ENCODE results near the gene PPDPF. TPM values are rescaled to one million over a fixed set of nuclear protein-coding genes. Genes with fewer than 3 reads are reported as not detected.
A peak's percentile ranks its signal among the peaks of the same experiment; 100 is the strongest.

Gene PPDPF
- total and polyA plus RNA-seq, 2 donors (not counting 3 experiments of a cell fraction or from before 2014, with no cell fraction given): 52.2 to 219 TPM

GRCh38 chr20:63546256-63546955 lies 25.8 kb downstream of the PPDPF start:
- CTCF ChIA-PET: interaction anchor here (1.1 to 1.9 kb wide), 2 partner anchors 8 to 43 kb away, joined by 3 to 12 read pairs; partner anchors contain the start of gene PTK6
- BruUV-seq (replicated peaks): no TSS peak
- Histone ChIP-seq H3K4me1 (ENCODE audit: control insufficient read depth, extremely low read depth, insufficient read depth, low read length) (no peaks in the 10 kb centered on the region), H3K9me3 (replicated peaks; ENCODE audit: control insufficient read depth, insufficient read depth, low read length) (no peaks in the 10 kb centered on the region), H3K9me1 (replicated peaks; ENCODE audit: control insufficient read depth, extremely low read depth, insufficient read depth, low read length) (no peaks in the 10 kb centered on the region), H3K4me3 (replicated peaks in 1 of 3; ENCODE audit: insufficient read depth in 1 of 3, low read depth in 1 of 3, low read length in 3 of 3) (no peak overlapping the region), H3K9ac (replicated peaks; ENCODE audit: extremely low read depth, insufficient read depth, low read length) (no peak overlapping the region), H3K4me2 (ENCODE audit: insufficient read depth, low read length) (no peak overlapping the region), H3K36me3 (ENCODE audit: control insufficient read depth in 2 of 2, extremely low read depth in 1 of 2, insufficient read depth in 2 of 2, low read length in 2 of 2) (no peaks in the 10 kb centered on the region), H4K20me1 (replicated peaks; ENCODE audit: control insufficient read depth, extremely low read depth, insufficient read depth, low read length) (no peaks in the 10 kb centered on the region), H3K27ac (ENCODE audit: insufficient read depth, low read depth, low read length) (no peak overlapping the region), H2AFZ (ENCODE audit: low read depth, low read length) (no peak overlapping the region), H3K27me3 (ENCODE audit: control insufficient read depth in 2 of 2, insufficient read depth in 2 of 2, low read length in 2 of 2) (no peaks in the 10 kb centered on the region), H3K79me2 (ENCODE audit: control insufficient read depth, insufficient read depth, low read length) (no peaks in the 10 kb centered on the region)
- no peak for DNase-seq (ENCODE audit: low read depth, low spot score)
- dilution Hi-C loops (cut with MboI; ENCODE audit: extremely low pct_ligation_motif_present, low sequenced_read_pairs): no loop called here
- no peak for FAIRE-seq
- TF ChIP-seq POLR2AphosphoS5 (IDR thresholded peaks at IDR 0.05; ENCODE audit: insufficient read depth, low read depth, low read length): no peak
- POLR2A ChIA-PET: no interaction called here
- intact Hi-C loops (cut with micrococcal nuclease): no loop called here

- no peak for TF ChIP-seq GATA2 (IDR thresholded peaks at IDR 0.05; ENCODE audit: insufficient read depth, insufficient read length, low read depth, low read length)
- no peak for TF ChIP-seq POLR2A (IDR thresholded peaks at IDR 0.05; ENCODE audit: low read depth, low read length)
- TF ChIP-seq JUN (IDR thresholded peaks at IDR 0.05; ENCODE audit: borderline replicate concordance, insufficient read depth, insufficient read length, low read depth): no peak
- peak; percentile 43 for TF ChIP-seq EZH2 (IDR thresholded peaks at IDR 0.05; ENCODE audit: borderline replicate concordance, low read depth, low read length, severe bottlenecking)
- DNase-seq (ENCODE audit: low read depth, low spot score) (no peak), FAIRE-seq (no peak)
- no peaks in the 10 kb centered on the region for H3K79me2 ChIP-seq (ENCODE audit: control insufficient read depth, insufficient read depth, low read length)
- POLR2A ChIA-PET: no interaction called here
- H3K4me3 ChIP-seq (replicated peaks in 1 of 3; ENCODE audit: insufficient read depth in 1 of 3, low read depth in 1 of 3, low read length in 3 of 3): no peak overlapping the region
- no TSS peak for BruUV-seq (replicated peaks)
- H3K9ac ChIP-seq (replicated peaks; ENCODE audit: extremely low read depth, insufficient read depth, low read length): no peak overlapping the region
- no peak overlapping the region for H3K27ac ChIP-seq (ENCODE audit: insufficient read depth, low read depth, low read length)
- no peaks in the 10 kb centered on the region for H3K9me1 ChIP-seq (replicated peaks; ENCODE audit: control insufficient read depth, extremely low read depth, insufficient read depth, low read length)
- no peaks in the 10 kb centered on the region for H3K9me3 ChIP-seq (replicated peaks; ENCODE audit: control insufficient read depth, insufficient read depth, low read length)
- H3K36me3 ChIP-seq (ENCODE audit: control insufficient read depth in 2 of 2, extremely low read depth in 1 of 2, insufficient read depth in 2 of 2, low read length in 2 of 2): no peaks in the 10 kb centered on the region
- intact Hi-C loops (cut with micrococcal nuclease) (no loop called here), dilution Hi-C loops (cut with MboI; ENCODE audit: extremely low pct_ligation_motif_present, low sequenced_read_pairs) (no loop called here)
- no peak overlapping the region for H3K4me2 ChIP-seq (ENCODE audit: insufficient read depth, low read length)
- H3K4me1 ChIP-seq (ENCODE audit: control insufficient read depth, extremely low read depth, insufficient read depth, low read length): no peaks in the 10 kb centered on the region
- H3K27me3 ChIP-seq (ENCODE audit: control insufficient read depth in 2 of 2, insufficient read depth in 2 of 2, low read length in 2 of 2): no peaks in the 10 kb centered on the region
- CTCF ChIA-PET: interaction anchor here (1.1 to 1.9 kb wide), 2 partner anchors 9 to 44 kb away, joined by 3 to 12 read pairs; partner anchors contain the start of gene PTK6
- no peaks in the 10 kb centered on the region for H4K20me1 ChIP-seq (replicated peaks; ENCODE audit: control insufficient read depth, extremely low read depth, insufficient read depth, low read length)
- no peak overlapping the region for H2AFZ ChIP-seq (ENCODE audit: low read depth, low read length)
Observed at GRCh38 chr20:63546956-63547724, 26.6 kb downstream of the PPDPF start.
